Suprapubic skin (tissue), 4 donors: ENCODE data around the gene RUNX2. TPM values are rescaled to one million over a fixed set of nuclear protein-coding genes. Genes with fewer than 3 reads are reported as not detected.

Source experiments
- DNase-seq, 2 donors: peaks; one replicate each; pipeline ENCODE4 v3.0.0-alpha.2; 2019; ENCODE audit warnings: low spot score in 2 of 2
- H3K27ac ChIP-seq: fragments of 200-600 bp; sonication (generic); one replicate; pipeline ENCODE4 v1.5.1; 2019
- H3K27me3 ChIP-seq: fragments of 200-600 bp; sonication (generic); one replicate; pipeline ENCODE4 v1.5.1; 2019
- H3K36me3 ChIP-seq: fragments of 200-600 bp; sonication (generic); one replicate; pipeline ENCODE4 v1.5.1; 2019
- H3K4me1 ChIP-seq: fragments of 200-600 bp; sonication (generic); one replicate; pipeline ENCODE4 v1.5.1; 2019
- H3K4me3 ChIP-seq: fragments of 200-600 bp; sonication (generic); one replicate; pipeline ENCODE4 v1.5.1; 2019; ENCODE audit warnings: mild to moderate bottlenecking
- H3K9me3 ChIP-seq: fragments of 200-600 bp; sonication (generic); one replicate; pipeline ENCODE4 v1.5.1; 2019
- EP300 ChIP-seq: sonication (generic); formaldehyde crosslinking; IDR thresholded peaks from one replicate; pipeline ENCODE4 v1.6.1; 2017; ENCODE audit warnings: antibody characterized with exemption
- POLR2A ChIP-seq, 2 donors: fragments of 450-650 bp; IDR thresholded peaks; one replicate each; pipeline ENCODE4 v1.6.1; 2017; ENCODE audit warnings: antibody characterized with exemption in 2 of 2, mild to moderate bottlenecking in 2 of 2, moderate library complexity in 2 of 2
- POLR2AphosphoS5 ChIP-seq, 3 donors: sonication (generic); formaldehyde crosslinking; IDR thresholded peaks; one replicate each; pipeline ENCODE4 v1.6.1; 2017; ENCODE audit warnings: antibody characterized with exemption in 3 of 3
- WGBS: methylation state at CpG from one replicate; pipeline ENCODE4 v1.1.5; 2018; 5-methylcytosine and 5-hydroxymethylcytosine counted together
- total RNA-seq, 4 donors: library from RNA; depleted of rRNA; stranded (reverse); fragments of >200 nt; gene quantifications; one replicate each; pipeline ENCODE4 v1.1.0, GENCODE V29; 2016
- TF ChIP-seq, protein P1 (sequence below), 2 donors: fragments of 200-600 bp in 1 of 2; fragments of 450-650 bp in 1 of 2; sonication (generic) in 1 of 2; IDR thresholded peaks; one replicate each; pipeline ENCODE4 v1.5.1; 2016 to 2019; ENCODE audit warnings: antibody characterized with exemption in 2 of 2, mild to moderate bottlenecking in 1 of 2, moderate library complexity in 1 of 2

RUNX2 gene
- total RNA-seq, 4 donors from 2014 or later, result 2.6 to 5.9 (median 3.1) TPM

DNA sequence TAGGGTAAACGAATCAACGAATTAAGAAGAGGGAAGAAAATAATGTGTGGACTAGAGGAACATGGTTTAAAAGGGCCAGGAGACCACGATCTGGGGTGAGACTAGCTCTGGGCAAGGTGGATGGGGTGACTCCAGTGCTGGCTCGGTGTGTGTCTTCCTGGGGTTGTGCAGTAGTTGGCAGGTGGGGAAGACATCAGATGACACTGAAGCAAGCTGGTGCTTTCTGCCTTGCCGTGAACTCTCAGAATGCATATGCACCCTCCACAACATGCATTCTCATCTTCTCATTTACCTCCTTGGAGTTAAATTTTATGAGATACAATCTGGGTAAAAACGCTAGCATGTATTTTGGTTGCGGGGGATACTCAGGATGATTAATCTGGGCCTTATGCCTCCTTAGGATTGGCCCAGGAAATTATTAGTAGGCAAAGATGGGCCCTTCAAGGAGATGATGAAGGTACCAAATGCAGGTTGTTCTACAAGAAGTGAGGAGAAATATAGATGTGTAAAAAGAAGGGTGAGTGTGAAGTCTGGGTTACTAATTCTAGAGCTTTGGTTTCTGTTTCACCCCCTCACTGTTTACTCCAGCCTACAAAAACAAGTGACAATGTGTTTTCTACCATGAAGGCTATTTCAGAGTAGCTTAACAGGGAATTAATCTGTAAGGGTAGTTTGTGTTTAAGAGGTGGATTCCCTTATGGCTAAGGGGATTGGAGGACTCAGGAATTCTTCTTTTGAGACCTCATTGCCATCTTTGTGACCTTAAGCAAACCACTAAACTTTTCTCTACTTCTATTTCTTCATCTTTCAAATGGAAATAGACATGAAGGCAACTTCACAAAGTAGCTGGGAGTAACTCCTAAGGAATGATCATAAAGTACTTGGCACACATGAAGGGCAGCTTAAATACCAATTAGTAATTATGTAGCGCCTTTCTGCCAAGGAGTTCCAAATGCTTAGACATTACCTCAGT is 120.6 kb downstream of the RUNX2 start:
- H3K4me1 ChIP-seq, result peaks cover 36% of the 10 kb centered on the region
- no peaks in the 10 kb centered on the region for H3K27me3 ChIP-seq
- no peaks in the 10 kb centered on the region for H3K9me3 ChIP-seq
- no peak for DNase-seq
- no peak overlapping the region for H3K27ac ChIP-seq
- 89% methylated on average over 8 of the region's 8 CpGs for WGBS
- no peaks in the 10 kb centered on the region for H3K36me3 ChIP-seq
- H3K4me3 ChIP-seq, result no peak overlapping the region
- TF ChIP-seq, protein P1, sequence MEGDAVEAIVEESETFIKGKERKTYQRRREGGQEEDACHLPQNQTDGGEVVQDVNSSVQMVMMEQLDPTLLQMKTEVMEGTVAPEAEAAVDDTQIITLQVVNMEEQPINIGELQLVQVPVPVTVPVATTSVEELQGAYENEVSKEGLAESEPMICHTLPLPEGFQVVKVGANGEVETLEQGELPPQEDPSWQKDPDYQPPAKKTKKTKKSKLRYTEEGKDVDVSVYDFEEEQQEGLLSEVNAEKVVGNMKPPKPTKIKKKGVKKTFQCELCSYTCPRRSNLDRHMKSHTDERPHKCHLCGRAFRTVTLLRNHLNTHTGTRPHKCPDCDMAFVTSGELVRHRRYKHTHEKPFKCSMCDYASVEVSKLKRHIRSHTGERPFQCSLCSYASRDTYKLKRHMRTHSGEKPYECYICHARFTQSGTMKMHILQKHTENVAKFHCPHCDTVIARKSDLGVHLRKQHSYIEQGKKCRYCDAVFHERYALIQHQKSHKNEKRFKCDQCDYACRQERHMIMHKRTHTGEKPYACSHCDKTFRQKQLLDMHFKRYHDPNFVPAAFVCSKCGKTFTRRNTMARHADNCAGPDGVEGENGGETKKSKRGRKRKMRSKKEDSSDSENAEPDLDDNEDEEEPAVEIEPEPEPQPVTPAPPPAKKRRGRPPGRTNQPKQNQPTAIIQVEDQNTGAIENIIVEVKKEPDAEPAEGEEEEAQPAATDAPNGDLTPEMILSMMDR (IDR thresholded peaks at IDR 0.05), result no peak
- no peak for TF ChIP-seq POLR2AphosphoS5 (IDR thresholded peaks at IDR 0.05)
- no peak for TF ChIP-seq POLR2A (IDR thresholded peaks at IDR 0.05)
- no peak for TF ChIP-seq EP300

GRCh38 chr6:45450132-45450531 is 122.0 kb downstream of the RUNX2 start:
- TF ChIP-seq POLR2A (IDR thresholded peaks at IDR 0.05) (no peak), POLR2AphosphoS5 (IDR thresholded peaks at IDR 0.05) (no peak), EP300 (no peak)
- TF ChIP-seq, protein P1 (IDR thresholded peaks at IDR 0.05), result no peak
- H3K4me1 ChIP-seq, result peaks cover 26% of the 10 kb centered on the region
- no peak overlapping the region for H3K4me3 ChIP-seq
- DNase-seq, result no peak
- no peaks in the 10 kb centered on the region for H3K27me3 ChIP-seq
- no peaks in the 10 kb centered on the region for H3K36me3 ChIP-seq
- no peaks in the 10 kb centered on the region for H3K9me3 ChIP-seq
- WGBS, result 95% methylated on average over 4 of the region's 4 CpGs
- no peak overlapping the region for H3K27ac ChIP-seq

DNA sequence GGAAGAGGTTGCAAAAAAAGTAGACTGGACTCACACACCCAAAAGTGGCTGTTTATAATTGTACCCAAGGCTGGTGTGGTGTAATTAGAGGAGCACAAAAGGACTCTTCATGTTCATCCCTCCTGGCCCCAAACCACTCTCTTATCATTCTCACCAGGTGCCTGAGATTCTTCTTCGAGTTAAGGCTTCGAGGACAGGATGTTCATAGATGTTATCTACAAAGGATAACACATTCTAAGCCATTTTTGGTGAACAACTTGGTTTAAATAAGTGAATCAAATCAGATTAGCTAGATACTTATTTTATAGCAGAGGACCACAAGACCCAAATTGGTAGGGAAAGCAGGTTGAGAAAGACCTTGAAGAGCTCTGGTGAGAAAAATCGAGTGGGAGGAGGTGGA is 122.7 kb downstream of the RUNX2 start:
- 65% methylated on average over 3 of the region's 3 CpGs for WGBS
- Histone ChIP-seq H3K4me3 (no peak overlapping the region), H3K27me3 (no peaks in the 10 kb centered on the region), H3K36me3 (no peaks in the 10 kb centered on the region), H3K27ac (no peak overlapping the region), H3K9me3 (no peaks in the 10 kb centered on the region), H3K4me1 (peaks cover 19% of the 10 kb centered on the region)
- DNase-seq, result no peak
- no peak for TF ChIP-seq POLR2AphosphoS5 (IDR thresholded peaks at IDR 0.05)
- TF ChIP-seq, protein P1 (IDR thresholded peaks at IDR 0.05), result no peak
- no peak for TF ChIP-seq EP300
- no peak for TF ChIP-seq POLR2A (IDR thresholded peaks at IDR 0.05)

DNA sequence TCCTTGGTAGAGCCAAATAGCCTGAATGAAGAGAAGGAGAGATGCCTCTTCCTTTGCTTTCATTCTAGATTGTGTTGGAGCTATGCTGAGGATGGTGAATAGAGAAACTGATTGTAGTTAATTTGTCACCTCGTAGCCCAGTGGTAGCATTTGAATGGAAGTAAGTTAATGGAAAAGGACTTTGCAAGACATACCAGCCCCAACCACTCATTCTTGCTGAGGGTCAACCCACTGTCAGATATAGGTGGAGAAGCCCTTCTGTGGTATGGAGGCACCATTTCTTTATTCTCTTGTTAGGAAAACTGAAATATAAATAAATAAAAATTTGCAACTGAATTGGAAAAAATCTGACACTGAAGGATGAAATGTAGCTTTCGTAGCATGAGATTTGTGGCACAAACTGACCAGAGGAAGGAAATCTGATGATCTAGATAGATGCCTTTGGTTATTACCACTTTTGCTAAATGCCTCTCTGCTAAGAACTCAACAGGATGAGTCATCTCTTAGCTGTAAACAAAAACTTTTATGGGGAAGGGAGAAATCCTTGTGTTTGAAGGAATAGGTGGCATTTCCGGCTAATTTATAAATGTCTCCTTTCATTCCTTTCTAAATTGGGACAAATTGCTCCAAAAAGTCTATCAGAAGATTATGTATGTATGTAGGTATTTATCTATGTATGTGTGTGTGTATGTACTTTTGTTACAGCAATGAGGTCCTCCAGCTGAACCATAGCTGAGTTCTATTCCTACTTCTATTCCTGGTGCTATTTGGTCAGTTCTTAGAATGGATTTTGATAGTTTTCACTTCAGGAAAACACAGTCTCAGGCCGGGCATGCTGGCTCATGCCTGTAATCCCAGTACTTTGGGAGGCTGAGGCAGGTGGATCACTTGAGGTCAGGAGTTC is 126.1 kb downstream of the RUNX2 start:
- peaks cover 2% of the 10 kb centered on the region for H3K4me1 ChIP-seq
- no peak for DNase-seq
- no peaks in the 10 kb centered on the region for H3K9me3 ChIP-seq
- H3K36me3 ChIP-seq, result no peaks in the 10 kb centered on the region
- H3K27me3 ChIP-seq, result no peaks in the 10 kb centered on the region
- no peak overlapping the region for H3K4me3 ChIP-seq
- TF ChIP-seq POLR2AphosphoS5 (IDR thresholded peaks at IDR 0.05) (no peak), EP300 (no peak), POLR2A (IDR thresholded peaks at IDR 0.05) (no peak)
- TF ChIP-seq, protein P1 (IDR thresholded peaks at IDR 0.05), result no peak
- WGBS, result 76% methylated on average over 4 of the region's 4 CpGs
- H3K27ac ChIP-seq, result no peak overlapping the region
